IPS-NIHi11 (cell line): ENCODE results near the gene GRIK2.

Experiments used
- DNase-seq: peaks from one replicate; pipeline ENCODE4 v3.0.0; 2012; ENCODE audit warnings: mixed read lengths, low spot score

GRIK2 gene

DNA sequence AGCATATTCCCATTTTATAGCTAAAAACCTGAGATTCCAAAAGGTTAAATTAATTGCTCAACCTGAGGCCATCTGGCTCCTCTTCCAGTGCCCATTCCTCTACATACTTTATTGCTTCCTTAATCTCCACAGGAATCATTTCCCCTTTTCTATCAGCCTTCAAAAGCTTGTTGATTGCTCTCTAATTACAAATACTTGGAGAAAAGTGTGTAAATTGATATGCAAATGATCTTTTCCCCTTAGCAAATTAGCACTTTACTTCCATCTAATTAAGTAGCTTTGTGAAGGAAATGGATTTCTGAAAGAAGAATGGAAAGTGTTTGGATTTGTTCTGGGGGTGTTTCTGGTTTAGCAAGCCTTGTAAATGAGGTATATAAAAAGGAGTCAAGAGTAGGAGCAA is 323.3 kb downstream of the GRIK2 start:
- DNase-seq = peak; percentile 27

DNA sequence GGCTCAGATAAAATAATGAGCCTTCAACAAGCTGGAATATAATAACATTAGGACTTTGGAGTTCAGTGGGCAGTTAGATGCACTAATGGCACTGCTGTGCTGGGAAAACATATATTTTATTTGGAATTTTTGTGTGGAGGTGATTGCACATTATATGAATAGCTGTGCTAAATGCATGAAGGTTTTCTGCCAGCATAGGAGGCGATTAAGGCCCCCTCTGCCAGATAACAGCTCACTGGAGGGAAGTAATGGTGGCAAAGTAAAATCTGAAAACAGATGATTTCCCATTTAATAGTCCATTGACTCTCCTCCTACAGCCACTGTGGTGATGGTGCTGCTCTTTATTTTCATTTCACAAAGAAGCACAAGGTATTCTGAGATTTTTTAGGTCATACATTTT is 326.0 kb downstream of the GRIK2 start:
- no peak for DNase-seq

DNA sequence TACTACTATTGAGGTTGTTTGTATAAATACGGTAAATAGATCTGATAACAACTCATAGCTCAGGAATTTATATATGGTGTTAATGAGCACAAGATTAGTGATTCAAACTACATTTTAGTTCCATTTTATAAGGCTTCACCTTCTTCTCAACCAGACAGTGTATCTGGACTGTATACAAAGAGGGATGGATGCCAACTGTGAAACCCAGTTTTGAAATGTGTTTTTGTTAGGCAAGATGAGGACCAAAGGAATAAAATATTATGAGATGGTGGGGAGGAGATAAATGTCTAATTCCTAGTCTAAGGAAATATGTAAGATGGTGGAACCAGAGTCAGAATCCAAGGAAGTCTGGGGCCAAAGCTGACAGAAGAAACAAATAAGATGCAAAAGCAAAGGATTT is 329.0 kb downstream of the GRIK2 start:
- DNase-seq = no peak

DNA sequence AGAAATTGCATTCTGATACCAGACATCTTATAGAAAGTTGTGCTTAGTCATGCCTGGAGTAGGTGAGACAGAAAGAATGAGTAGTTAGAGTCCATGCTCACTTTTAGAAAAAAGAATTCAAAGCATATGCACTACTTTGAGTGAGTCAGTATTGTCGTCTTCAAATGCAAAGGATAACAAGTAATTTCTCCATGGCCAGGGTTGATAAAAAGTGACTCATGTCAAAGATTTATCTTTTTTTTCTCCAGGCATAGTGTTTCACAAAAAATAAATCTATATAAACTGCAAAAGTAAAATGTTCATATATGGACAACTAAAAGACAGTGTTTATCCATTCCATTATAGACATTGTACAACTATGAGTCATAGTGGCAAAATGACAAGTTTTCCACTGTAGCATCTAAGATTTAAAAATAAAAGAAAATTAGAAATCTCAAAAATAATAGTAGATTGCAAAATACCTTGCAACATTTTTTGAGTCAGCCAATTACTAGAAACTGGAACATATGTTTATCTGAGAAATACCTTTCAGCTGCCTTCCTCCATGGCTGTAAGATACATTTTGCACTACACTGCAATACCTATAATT is 329.6 kb downstream of the GRIK2 start:
- DNase-seq = no peak

DNA sequence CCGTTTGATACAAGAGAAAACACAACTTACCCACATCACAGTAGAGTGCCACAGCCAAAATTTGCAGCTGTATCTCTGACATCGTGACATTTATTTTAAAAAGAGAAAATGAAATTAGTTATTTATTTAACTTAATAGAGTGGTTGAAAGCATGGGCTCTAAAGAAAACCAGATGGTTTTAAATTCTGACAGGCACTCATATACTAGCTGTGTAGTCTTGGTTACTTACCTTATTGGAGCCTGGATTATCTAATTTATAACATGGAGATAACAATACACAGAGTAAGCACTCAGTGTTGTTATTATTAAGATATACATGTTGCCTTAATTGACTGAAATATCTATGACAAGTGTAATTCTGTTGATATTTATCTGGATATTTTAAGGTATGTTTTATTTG is 334.9 kb downstream of the GRIK2 start:
- DNase-seq = no peak

DNA sequence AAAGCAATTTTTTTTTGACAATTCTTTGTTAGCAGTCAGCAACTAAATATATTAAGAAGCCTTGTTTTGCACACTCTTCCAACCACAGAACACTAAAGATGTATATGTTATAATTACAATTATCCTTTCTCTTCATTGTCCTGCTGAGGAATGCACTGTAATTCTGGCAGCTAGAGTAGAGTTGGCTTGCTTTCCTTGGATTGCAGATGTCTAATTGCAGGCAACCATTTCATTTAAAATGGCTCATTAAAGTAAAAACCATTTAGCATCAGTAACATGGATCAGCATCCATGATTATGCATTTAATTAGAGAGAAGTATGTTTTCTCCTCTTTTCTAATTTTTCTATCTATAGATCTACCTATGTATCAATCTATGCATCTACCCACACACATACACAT is 335.4 kb downstream of the GRIK2 start:
- no peak for DNase-seq

DNA sequence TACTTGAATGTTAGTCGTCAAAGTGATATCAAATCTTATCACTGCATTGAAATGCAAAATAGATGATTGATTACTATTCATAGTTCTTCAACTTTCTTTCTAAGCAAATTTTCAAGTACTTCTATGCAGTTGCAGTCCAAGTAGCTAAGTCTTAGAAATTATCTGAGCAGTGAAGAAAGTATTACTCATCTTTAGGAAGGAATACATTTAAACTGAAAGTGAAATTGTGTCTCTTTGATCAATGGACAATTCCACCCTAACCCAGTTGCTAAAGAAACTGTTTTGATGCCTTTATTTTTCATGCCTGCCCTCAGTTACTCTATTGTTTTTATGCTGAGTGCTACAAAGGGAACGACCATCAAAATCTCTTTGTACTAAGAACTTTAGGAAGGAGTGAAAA is 337.4 kb downstream of the GRIK2 start:
- DNase-seq = no peak

DNA sequence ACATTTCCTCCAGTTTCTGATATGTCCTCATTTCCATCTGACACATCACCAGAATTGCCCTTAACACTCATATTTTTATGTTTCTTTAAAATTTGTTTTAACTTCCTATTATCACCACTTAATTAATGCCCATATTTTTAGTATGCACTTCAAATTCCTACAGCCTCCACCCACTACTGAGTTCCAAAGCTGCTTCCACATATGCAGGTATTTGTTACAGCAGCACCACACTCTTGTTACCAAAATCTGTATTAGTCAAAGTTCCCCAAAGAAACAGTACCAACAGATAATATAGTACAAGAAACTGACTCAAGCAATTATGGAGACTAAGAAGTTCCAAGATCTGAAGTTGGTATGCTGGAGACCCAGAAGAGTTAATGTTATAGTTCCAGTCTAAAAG is 340.4 kb downstream of the GRIK2 start:
- no peak for DNase-seq

DNA sequence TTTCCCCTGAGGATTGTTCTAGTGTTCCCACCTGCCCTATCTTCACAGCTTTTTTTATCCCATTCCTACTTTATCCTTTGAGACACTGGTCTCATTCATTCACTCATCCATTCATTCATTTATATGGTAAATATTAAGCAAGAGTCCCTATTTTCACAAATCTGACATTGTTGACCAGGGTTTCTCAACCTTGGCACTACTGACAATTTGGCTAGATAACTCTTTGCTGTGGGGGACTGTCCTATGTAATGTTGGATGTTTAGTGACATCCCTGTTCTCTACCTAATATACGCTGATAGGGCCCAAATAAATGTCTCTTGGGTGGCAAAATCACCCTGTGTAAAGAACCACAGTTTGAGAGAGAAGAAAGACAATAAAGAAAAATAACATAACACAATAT is 345.0 kb downstream of the GRIK2 start:
- no peak for DNase-seq

DNA sequence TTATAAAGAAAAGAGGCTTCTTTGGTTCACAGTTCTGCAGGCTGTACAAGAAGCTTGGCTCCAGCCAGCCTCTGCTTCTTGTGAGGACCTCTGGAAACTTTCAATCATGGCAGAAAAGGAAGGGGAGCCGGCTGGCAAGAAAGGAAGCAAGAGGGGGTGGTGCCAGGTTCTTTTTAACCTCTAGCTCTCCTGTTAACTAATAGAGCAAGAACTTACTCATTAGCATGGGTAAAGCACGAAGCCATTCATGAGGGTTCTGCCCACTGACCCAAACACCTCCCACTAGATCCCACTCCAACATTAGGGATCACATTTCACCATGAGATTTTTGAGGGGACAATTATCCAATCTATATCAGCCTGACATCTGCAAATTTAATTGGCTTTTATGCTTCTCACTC is 347.1 kb downstream of the GRIK2 start:
- DNase-seq = no peak

DNA sequence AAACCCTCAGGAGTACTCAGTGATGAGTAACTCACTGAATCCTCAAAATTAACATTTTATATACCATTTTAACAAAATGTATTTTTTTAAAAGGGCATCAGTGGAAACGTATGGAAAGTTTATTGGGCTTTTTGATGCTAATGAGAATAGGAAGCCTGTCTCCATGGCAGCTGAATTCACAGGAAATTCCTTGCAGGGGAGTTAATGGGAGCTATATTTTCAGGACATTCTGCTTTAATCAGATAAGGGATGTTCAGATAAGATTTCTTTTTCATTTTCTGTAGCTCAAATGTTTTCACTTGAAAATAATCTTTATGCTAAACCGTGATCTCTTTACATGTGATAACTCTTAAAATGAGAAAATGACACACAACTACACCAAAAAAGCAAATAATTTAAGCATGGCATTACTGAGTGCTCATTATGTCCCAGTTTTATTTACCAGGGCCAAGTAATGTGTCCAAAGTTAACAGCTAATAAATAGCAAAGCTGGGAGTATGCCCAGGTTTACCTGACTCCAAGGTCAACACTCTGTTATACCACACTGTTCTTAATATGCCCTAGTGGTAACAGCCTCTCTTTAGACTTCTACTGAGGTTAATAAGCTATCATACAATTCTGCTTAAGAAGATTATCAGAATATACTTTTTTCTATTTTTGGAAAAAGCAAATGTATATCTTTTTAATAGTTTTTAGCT is 348.1 kb downstream of the GRIK2 start:
- no peak for DNase-seq

DNA sequence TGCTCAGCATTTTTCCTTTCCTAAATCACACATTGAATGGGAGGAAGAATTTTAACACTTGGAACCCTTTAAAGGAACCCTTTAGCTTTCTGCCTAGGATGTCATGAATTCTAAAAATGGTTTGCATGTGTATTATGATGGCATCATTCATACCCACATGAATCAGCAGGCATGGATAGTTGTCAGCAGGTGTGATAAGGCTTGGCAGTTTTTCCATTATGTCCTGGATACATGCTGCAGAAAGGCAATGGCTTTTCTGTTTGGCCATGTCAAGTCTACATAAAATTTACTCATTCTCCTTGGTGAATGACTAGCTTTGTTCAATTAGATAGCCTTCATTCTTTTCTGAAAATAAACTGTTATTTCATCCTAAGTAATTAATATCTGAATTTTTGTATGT is 353.7 kb downstream of the GRIK2 start:
- no peak for DNase-seq

DNA sequence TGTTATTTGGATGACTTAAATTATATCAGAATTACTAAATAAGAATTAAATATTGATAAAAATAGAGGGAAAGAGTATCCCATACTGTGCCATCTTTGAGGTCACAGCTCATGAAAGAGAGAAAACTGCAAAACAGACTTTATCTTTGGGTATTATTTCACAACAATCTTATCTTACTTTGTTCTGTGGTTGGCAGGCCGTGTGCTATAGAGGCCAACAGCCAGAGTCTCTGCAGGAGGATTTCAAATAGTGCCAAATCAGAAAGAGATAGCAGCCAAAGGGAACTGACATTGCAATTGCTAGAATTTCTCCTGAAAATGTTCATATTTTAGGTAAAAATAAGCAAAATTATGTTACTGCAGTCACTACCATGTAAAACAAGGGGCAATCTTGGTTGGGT is 354.2 kb downstream of the GRIK2 start:
- no peak for DNase-seq

DNA sequence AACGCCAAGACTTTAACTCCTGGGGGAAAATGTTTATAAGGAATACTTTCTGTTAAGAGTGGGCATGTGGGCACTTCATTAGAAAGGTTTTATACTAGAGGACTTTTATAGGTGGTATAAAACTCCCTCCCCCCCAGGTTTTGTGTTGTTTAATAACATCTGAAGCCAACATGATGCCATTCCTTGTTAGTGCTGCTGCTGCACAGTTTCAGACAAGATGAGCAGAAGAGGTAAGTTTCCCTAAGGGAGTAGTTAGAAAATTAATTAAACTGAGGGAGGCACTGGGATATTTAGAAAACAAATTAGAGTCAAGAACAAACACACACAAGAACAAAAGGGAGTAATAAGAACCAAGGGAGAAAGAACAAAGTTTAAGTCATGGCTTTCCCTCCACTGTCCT is 362.4 kb downstream of the GRIK2 start:
- DNase-seq = no peak

DNA sequence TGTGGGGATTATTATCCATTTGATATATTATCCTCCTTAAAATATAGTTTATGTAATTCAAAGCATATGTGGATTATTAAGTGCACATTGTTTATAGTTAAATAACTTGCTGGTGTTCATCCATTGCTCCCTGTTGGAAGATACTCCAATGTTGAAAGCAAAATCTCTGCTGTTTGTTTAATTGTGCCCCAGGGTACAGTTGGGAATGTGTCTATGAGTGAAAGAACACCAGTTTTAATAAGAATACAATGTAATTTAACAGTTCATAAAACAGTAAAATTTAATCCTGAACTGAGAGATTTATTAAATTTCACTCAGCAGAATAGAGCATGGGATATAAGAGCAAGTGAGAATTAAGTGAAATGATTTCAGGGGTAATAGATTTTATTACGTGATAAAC is 364.9 kb downstream of the GRIK2 start:
- no peak for DNase-seq

DNA sequence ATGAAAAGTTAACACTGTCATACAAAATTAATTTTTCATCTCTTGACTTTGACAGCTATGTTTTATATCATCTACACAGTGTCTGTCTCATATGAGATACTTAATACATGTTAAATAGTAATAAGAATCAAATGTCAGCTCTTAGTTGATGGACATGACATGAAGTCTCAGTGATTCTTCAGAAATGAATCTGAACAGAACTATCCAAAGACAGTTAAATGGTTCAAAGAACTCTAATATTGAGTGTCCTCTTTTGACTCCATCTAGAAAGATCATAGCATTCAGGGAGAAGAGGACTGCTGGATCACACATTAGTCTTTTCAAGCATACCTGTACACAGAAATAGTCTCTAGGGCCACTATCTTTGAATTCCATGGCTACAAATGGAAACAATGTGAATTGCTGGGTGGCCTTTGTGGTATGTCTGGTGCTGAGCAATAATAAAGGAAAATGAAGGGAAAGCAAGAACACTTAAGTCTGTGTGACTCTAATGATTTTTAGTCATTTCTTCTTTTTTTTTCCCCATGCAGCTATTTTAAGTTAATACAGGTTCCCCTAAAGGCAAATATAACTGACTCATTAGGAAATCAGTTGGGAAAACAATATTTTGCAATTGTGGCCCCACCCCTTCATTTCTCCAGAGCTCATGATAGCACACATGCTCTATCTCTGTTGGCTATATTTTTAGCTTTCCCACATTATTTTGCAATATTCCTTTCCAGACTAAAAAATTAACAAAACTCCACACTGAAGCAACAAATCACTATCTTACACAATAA is 367.5 kb downstream of the GRIK2 start:
- no peak for DNase-seq

DNA sequence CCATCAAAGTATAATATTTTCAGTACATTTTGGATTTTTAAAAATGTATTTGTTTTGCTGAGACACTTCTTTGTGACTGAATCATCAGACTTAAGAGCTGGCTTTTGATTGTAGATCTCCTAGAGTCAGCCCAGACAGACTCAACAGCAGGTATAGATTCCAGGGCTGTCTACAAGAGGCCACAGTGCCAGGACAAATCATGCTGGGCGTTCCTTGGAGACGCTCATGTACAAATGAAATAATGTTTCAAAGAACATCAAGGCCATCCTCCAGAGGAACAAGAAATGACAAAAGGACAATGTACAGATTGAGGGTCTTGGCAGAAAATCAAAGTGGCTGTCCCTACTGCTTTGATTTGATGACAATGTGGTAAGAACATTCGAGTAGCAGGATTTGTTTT is 369.3 kb downstream of the GRIK2 start:
- no peak for DNase-seq

DNA sequence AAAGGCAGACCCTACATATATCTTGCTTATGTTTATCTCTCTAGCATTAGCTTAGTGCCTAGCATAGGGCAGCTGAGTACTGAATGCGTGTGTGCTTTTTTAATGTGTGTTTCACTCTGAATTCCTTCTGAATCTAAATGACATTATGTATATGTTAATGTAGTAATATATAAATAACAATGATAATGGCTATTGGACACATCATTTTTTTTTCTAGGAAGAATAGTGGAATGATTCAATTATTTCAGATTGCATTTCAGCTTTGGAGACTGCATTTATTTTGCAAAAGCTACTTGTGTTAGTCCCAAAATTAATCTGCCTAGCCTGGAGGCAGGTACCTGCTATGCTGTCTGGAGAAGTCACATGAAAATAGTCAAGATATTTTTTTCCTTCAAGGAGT is 371.8 kb downstream of the GRIK2 start:
- DNase-seq = no peak

DNA sequence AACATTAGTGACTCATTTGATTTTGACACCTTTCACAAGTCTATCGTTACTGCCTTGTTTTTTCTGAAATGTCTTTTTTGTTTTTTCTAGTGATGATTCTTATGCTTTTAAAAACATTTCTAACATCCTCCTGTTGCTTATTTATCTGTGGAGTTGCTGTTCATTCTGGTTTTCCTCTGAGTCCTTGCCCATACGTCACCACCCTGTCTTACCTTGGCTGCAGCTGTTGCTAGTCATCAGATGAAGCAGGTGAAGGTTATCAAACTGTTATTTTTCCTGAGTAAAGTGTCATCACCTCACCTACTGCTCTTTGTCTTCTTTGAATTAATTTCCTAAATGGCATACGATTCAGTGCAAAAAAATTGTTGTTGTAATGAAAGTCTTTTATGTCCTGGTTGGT is 376.6 kb downstream of the GRIK2 start:
- DNase-seq = no peak

DNA sequence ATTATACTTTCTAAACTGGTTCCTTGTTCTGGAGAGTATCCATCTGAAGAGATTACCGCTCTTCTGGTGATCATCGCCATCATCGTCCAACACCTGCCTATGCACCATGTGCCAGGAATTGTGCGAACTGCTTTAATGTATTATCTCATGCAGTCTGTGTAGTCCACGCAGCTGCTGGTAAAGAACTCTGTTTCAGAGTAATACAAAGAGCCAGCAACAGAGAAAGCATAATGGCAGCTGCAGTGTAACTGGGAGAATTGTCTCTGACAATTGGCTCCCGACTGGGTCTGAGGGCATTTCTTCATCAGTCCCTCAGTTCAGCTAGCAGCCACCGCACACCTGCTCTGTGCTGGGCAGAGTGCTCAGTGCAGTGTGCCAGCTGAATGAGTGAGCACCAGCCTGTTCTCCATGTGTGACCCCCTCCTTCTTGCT is 383.4 kb downstream of the GRIK2 start:
- DNase-seq = no peak

DNA sequence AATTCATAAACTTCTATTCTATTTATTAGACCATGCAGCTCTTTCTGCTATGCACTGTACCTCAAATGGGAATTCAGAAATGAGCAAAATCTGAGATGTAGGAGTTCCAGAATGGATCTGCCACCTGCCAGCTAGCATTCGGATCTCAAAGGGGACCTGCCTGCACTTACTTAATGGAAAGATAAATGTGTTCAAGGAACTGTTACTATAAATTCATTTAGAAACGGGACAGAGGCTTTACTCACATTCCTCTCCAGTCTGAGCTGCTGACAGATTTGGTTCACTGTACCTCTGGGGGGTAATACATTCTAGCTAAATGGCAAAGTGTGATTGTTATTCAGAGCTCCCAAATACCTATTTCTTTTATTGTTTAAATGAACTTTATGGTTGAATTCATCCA is 384.1 kb downstream of the GRIK2 start:
- no peak for DNase-seq

DNA sequence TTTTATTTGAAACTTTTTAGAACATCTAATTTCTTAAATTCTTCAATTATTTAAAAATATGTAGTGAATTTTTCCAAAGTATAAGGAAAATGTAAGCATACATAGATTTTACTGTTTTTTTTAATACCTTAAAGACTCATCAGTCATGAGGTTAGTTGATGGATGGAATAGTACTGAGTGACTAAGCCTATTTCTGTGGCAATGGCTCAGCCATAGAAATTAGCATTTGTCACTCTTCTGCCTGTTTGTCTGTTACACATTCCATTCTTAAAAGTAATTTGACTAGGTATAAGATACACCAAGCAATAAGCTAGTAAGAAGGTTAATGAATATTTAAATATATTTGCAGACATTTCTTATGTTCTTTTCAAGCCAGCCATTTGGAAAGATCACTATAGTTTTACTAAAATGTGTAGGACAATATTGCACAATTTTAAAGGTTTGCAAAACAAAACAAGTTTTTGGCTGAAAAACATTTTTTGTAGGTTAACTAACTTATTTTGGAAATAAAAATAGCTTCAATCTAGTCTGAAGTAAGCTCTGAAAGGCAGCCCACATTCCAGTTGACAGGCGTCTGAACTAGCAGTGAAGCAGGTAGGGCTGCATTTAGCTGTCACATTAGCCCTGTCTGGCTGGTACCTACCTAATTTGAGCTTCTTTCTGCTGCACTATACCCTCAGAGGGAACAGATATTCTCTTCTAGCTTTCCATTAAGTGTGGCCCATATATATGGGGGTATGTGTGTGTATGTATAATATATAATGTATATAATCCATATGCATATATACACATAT is 385.7 kb downstream of the GRIK2 start:
- no peak for DNase-seq

DNA sequence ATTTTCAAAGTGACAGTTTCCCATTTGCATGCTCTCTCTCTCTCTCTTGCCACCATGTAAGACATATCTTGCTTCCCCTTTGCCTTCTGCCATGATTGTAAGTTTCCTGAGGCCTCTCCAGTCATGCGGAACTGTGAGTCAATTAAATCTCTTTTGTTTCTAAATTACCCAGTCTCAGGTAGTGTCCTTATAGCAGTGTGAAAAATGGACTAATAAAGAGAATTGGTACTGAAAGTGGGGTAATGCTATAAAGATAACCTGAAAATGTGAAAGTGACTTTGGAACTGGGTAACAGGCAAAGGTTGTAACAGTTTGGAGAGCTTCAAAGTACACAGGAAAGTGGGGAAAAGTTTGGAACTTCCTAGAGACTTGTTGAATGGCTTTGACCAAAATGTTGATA is 389.8 kb downstream of the GRIK2 start:
- no peak for DNase-seq
